Peyer's patch (tissue), 4 donors: ENCODE data around the gene FNBP1. TPM values are rescaled to one million over a fixed set of nuclear protein-coding genes. Genes with fewer than 3 reads are reported as not detected.

Experiments used
- DNase-seq, 3 donors: peaks; one replicate each; pipeline ENCODE4 v3.0.0-alpha.2; 2017 to 2019
- H3K27ac ChIP-seq, 4 donors: fragments of 200-600 bp; sonication (generic); one replicate each; pipeline ENCODE4 v1.5.1; 2016 to 2019
- H3K27me3 ChIP-seq, 2 donors: fragments of 200-600 bp; sonication (generic); one replicate each; pipeline ENCODE4 v1.5.1; 2019
- H3K36me3 ChIP-seq, 3 donors: fragments of 200-600 bp; sonication (generic); one replicate each; pipeline ENCODE4 v1.5.1; 2016 to 2019
- H3K4me1 ChIP-seq, 4 donors: fragments of 200-600 bp; sonication (generic); one replicate each; pipeline ENCODE4 v1.5.1; 2016 to 2019
- H3K4me3 ChIP-seq, 4 donors: fragments of 200-600 bp; sonication (generic); 1 replicate in 3 of 4; 2 replicates in 1 of 4; pipeline ENCODE4 v1.5.1; 2016 to 2019; ENCODE audit warnings: mild to moderate bottlenecking in 1 of 4
- H3K9me3 ChIP-seq, 4 donors: fragments of 200-600 bp; sonication (generic); one replicate each; pipeline ENCODE4 v1.5.1; 2016 to 2019; ENCODE audit warnings: mild to moderate bottlenecking in 1 of 4
- CTCF ChIP-seq, 6 experiments: fragments of 450-650 bp in 4 of 6; fragments of 200-600 bp in 2 of 6; sonication (generic) in 1 of 6; IDR thresholded peaks; one replicate each; pipeline ENCODE4 v1.5.1; 2017 to 2019; ENCODE audit warnings: antibody characterized with exemption in 6 of 6, mild to moderate bottlenecking in 3 of 6, moderate library complexity in 1 of 6
- POLR2A ChIP-seq, 2 donors: fragments of 450-650 bp; IDR thresholded peaks; one replicate each; pipeline ENCODE4 v1.5.1; 2017; ENCODE audit warnings: antibody characterized with exemption in 2 of 2, mild to moderate bottlenecking in 2 of 2, moderate library complexity in 2 of 2
- total RNA-seq, 4 donors: library from RNA; depleted of rRNA; stranded (reverse); fragments of >200 nt; gene quantifications; one replicate each; pipeline ENCODE4 v1.1.0, GENCODE V29; 2016

FNBP1 gene
- total RNA-seq, 4 donors from 2014 or later = 9.8 to 163 (median 22.2) TPM

- peak in 2 of 3 donors; percentile 73 to 79 for DNase-seq
- H3K27ac ChIP-seq = peak overlapping the region; percentile 1 to 74 (median 46)
Measured at GRCh38 chr9:129990269-129991010, 52.5 kb downstream of the FNBP1 start.

GRCh38 chr9:129989740-129990139, 53.2 kb downstream of the FNBP1 start:
- Histone ChIP-seq H3K27ac (peak overlapping the region; percentile 14 to 74 (median 46)), H3K4me1 (peaks cover 0 to 28% (median 11%) of the 10 kb centered on the region in 4 donors), H3K9me3 (no peaks in the 10 kb centered on the region), H3K4me3 (no peak overlapping the region), H3K36me3 (no peaks in the 10 kb centered on the region), H3K27me3 (no peaks in the 10 kb centered on the region)
- peak in 1 of 3 donors; percentile 16 for DNase-seq
- TF ChIP-seq CTCF (IDR thresholded peaks at IDR 0.05) (no peak), POLR2A (IDR thresholded peaks at IDR 0.05) (no peak)

More at GRCh38 chr9:129990269-129991010, 52.5 kb downstream of the FNBP1 start:
- Histone ChIP-seq H3K36me3 (no peaks in the 10 kb centered on the region), H3K4me1 (peaks cover 0 to 34% (median 12%) of the 10 kb centered on the region in 4 donors), H3K27me3 (no peaks in the 10 kb centered on the region), H3K9me3 (no peaks in the 10 kb centered on the region), H3K4me3 (no peak overlapping the region)
- TF ChIP-seq CTCF (IDR thresholded peaks at IDR 0.05) (no peak), POLR2A (IDR thresholded peaks at IDR 0.05) (no peak)

- Histone ChIP-seq H3K9me3 (no peaks in the 10 kb centered on the region), H3K36me3 (no peaks in the 10 kb centered on the region), H3K27me3 (no peaks in the 10 kb centered on the region), H3K4me3 (no peak overlapping the region), H3K27ac (peak overlapping the region; percentile 14 to 74 (median 46)), H3K4me1 (peaks cover 0 to 28% (median 11%) of the 10 kb centered on the region in 4 donors)
- DNase-seq = no peak
- TF ChIP-seq CTCF (IDR thresholded peaks at IDR 0.05) = no peak
- TF ChIP-seq POLR2A (IDR thresholded peaks at IDR 0.05) = no peak
Measured at GRCh38 chr9:129989362-129989708, 53.7 kb downstream of the FNBP1 start.

DNA sequence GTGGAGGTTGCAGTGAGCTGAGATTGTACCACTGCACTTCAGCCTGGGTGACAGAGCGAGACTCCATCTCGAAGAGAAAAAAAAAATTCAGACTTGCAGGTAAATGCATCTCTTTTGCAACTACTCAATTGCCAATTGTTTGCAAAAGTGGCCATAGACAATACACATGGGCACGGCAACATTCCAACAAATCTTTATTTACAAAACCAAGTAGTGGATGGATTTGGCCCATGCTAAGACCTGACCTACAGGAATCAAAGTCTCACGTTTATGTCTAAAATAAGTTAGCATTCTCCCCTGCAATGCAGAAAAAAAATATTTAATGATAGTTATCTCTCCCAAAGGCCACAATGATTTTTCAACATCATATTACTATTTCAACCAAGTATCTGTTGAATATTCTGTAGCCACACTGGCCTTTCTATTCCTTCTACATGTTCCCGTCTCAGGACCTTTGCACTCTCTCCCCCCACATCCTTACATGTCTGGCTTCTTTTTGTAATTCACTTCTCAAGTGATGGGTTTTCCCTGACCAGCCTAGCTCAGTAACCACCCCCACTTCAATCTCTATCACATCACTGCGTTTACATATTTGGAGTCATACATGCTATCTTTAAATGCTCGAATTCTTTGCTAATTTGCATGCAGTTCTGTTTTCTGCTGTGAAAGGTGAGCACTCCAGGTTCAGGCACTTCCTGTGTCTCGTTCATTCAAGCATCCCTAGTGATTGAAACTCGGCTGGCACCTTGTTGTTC, 54.2 kb downstream of the FNBP1 start:
- Histone ChIP-seq H3K27ac (peak overlapping the region; percentile 14 to 74 (median 46)), H3K9me3 (no peaks in the 10 kb centered on the region), H3K4me1 (peaks cover 0 to 28% (median 11%) of the 10 kb centered on the region in 4 donors), H3K4me3 (no peak overlapping the region), H3K36me3 (no peaks in the 10 kb centered on the region), H3K27me3 (no peaks in the 10 kb centered on the region)
- no peak for TF ChIP-seq CTCF (IDR thresholded peaks at IDR 0.05)
- no peak for TF ChIP-seq POLR2A (IDR thresholded peaks at IDR 0.05)
- DNase-seq = peak in 2 of 3 donors; percentile 72 to 75

DNA sequence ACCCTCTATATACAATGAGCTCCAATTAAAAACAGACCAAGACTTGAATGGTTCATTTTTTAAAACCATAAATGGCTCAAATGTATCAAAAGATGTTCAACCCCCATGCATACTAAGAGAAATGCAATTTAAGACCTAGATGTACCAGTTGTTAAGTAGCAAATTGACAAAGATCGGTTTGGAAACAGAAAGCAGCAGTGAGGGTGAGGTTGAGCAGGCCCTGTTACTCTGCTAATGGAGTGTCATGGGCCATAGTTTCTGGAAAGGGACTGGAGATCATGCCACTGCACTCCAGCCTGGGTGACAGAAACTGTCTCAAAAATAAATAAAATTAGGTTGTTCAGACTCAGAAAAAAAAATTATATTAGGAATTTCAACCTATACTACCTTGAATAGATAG, 55.0 kb downstream of the FNBP1 start:
- Histone ChIP-seq H3K27ac (peak overlapping the region in 2 of 4 donors; percentile 14 to 74), H3K9me3 (no peaks in the 10 kb centered on the region), H3K27me3 (no peaks in the 10 kb centered on the region), H3K36me3 (no peaks in the 10 kb centered on the region), H3K4me3 (no peak overlapping the region), H3K4me1 (peaks cover 0 to 28% (median 11%) of the 10 kb centered on the region in 4 donors)
- DNase-seq = peak in 1 of 3 donors; percentile 14
- TF ChIP-seq POLR2A (IDR thresholded peaks at IDR 0.05) = no peak
- no peak for TF ChIP-seq CTCF (IDR thresholded peaks at IDR 0.05)
